22Rv1 (cell line): Measurements from ENCODE around the gene PCK2.

Source experiments
- CTCF ChIP-seq: fragments of 450-650 bp; IDR thresholded peaks from 2 replicates; pipeline ENCODE4 v1.5.1; 2017; ENCODE audit warnings: mild to moderate bottlenecking
- ZFX ChIP-seq: fragments of 450-650 bp; IDR thresholded peaks from 2 replicates; pipeline ENCODE4 v1.6.1; 2017; ENCODE audit warnings: antibody characterized with exemption, borderline replicate concordance

GRCh38 chr14:24130380-24130716 lies 36.2 kb downstream of the PCK2 start, which contains the start of gene FITM1:
- no peak for TF ChIP-seq CTCF
- TF ChIP-seq ZFX, result no peak
